ENCODE measurements around the gene C11orf97.

GRCh38 chr11:94539420-94539819 lies 27.2 kb downstream of the C11orf97 start:
- TF ChIP-seq POLR2A (IDR thresholded peaks at IDR 0.05), result no peak
- TF ChIP-seq CTCF (IDR thresholded peaks at IDR 0.05 in 4 of 5, conservative IDR thresholded peaks at IDR 0.05 in 1 of 5), result no peak

Measured in gastrocnemius medialis (tissue), 4 donors.